Measurements from ENCODE around the gene LMF2. TPM values are rescaled to one million over a fixed set of nuclear protein-coding genes. Genes with fewer than 3 reads are reported as not detected.

LMF2 gene
- total RNA-seq, 2 experiments from 2014 or later, result 107 to 114 TPM

- Mint-ChIP-seq H3K27ac (peak overlapping the region; percentile 81), H3K4me3 (peak overlapping the region; percentile 85), H3K27me3 (no peaks in the 10 kb centered on the region), H3K4me1 (ENCODE audit: low read depth) (peaks cover 45% of the 10 kb centered on the region), H3K9me3 (no peaks in the 10 kb centered on the region), H3K36me3 (ENCODE audit: low read depth) (peaks cover 11% of the 10 kb centered on the region)
- Histone ChIP-seq H3K27me3 (ENCODE audit: control insufficient read depth in 1 of 2, insufficient read depth in 2 of 2, low read length in 2 of 2) (no peaks in the 10 kb centered on the region), H3K36me3 (ENCODE audit: insufficient read depth, low read length) (peaks cover 12% of the 10 kb centered on the region), H3K27ac (ENCODE audit: low read depth in 1 of 2, low read length in 2 of 2) (no peak overlapping the region), H3K9me3 (ENCODE audit: control insufficient read depth in 1 of 2, insufficient read depth in 1 of 2, low read length in 2 of 2) (no peaks in the 10 kb centered on the region), H3K4me3 (ENCODE audit: low read length) (peak overlapping the region; percentile 58), H3K4me1 (ENCODE audit: insufficient read depth, low read length) (peaks cover 44% of the 10 kb centered on the region)
- POLR2A ChIA-PET, result interaction anchor here (1.3 kb wide), 1 partner anchor 32 kb away, joined by 4 read pairs; the partner anchor contains the start of genes LMF2 and NCAPH2
- ATAC-seq (ENCODE audit: poor library complexity) (no peak), DNase-seq (peak in 1 of 14 experiments; percentile 33)
- CTCF ChIA-PET, result interaction anchor here (1.0 to 1.5 kb wide), 2 partner anchors 50 to 133 kb away, joined by 3 to 4 read pairs; partner anchors contain the start of gene SCO2
- TF ChIP-seq, protein P1, sequence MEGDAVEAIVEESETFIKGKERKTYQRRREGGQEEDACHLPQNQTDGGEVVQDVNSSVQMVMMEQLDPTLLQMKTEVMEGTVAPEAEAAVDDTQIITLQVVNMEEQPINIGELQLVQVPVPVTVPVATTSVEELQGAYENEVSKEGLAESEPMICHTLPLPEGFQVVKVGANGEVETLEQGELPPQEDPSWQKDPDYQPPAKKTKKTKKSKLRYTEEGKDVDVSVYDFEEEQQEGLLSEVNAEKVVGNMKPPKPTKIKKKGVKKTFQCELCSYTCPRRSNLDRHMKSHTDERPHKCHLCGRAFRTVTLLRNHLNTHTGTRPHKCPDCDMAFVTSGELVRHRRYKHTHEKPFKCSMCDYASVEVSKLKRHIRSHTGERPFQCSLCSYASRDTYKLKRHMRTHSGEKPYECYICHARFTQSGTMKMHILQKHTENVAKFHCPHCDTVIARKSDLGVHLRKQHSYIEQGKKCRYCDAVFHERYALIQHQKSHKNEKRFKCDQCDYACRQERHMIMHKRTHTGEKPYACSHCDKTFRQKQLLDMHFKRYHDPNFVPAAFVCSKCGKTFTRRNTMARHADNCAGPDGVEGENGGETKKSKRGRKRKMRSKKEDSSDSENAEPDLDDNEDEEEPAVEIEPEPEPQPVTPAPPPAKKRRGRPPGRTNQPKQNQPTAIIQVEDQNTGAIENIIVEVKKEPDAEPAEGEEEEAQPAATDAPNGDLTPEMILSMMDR (IDR thresholded peaks at IDR 0.05), result no peak
- intact Hi-C loops (cut with DNase I, micrococcal nuclease), result loop anchor here in 1 of 2 experiments (2.0 kb wide), 1 partner anchor 31 kb away; the partner anchor contains the start of gene LMF2
Measured at GRCh38 chr22:50475652-50476002, 31.9 kb downstream of the LMF2 start.

GRCh38 chr22:50474710-50475651 lies 32.5 kb downstream of the LMF2 start, which contains the start of gene SBF1:
Gene SBF1 (minus strand): TSS chr22:50475035. CDS start chr22:50474840, 195 bp downstream.
- Mint-ChIP-seq H3K27ac (peak within 1 kb of the TSS; percentile 94), H3K4me3 (peak within 1 kb of the TSS; percentile 92), H3K27me3 (no peaks in the 10 kb centered on the region), H3K36me3 (ENCODE audit: low read depth) (peaks cover 15% of the 10 kb centered on the region), H3K9me3 (no peaks in the 10 kb centered on the region), H3K4me1 (ENCODE audit: low read depth) (peaks cover 47% of the 10 kb centered on the region)
- Histone ChIP-seq H3K27ac (ENCODE audit: low read depth in 1 of 2, low read length in 2 of 2) (peak within 1 kb of the TSS; percentile 40 to 94), H3K27me3 (ENCODE audit: control insufficient read depth in 1 of 2, insufficient read depth in 2 of 2, low read length in 2 of 2) (no peaks in the 10 kb centered on the region), H3K9me3 (ENCODE audit: control insufficient read depth in 1 of 2, insufficient read depth in 1 of 2, low read length in 2 of 2) (no peaks in the 10 kb centered on the region), H3K36me3 (ENCODE audit: insufficient read depth, low read length) (peaks cover 12% of the 10 kb centered on the region), H3K4me1 (ENCODE audit: insufficient read depth, low read length) (peaks cover 50% of the 10 kb centered on the region), H3K4me3 (ENCODE audit: low read length) (peak within 1 kb of the TSS; percentile 80)
- POLR2A ChIA-PET, result interaction anchor here (0.8 to 1.3 kb wide), 2 partner anchors 33 to 146 kb away, joined by 4 read pairs; partner anchors contain the start of genes LMF2 and NCAPH2
- TF ChIP-seq, protein P1 (IDR thresholded peaks at IDR 0.05), result no peak
- ATAC-seq (ENCODE audit: poor library complexity) (peak; percentile 64), DNase-seq (peak; percentile 73 to 95 (median 86))
- CTCF ChIA-PET, result interaction anchor here (0.7 to 1.5 kb wide), 3 partner anchors 23 to 133 kb away, joined by 3 to 4 read pairs (median 3); partner anchors contain the start of gene SCO2
- intact Hi-C loops (cut with DNase I, micrococcal nuclease), result loop anchor here in 1 of 2 experiments (5.0 kb wide), 2 partner anchors 32 to 52 kb away; partner anchors contain the start of genes LMF2, NCAPH2 and SCO2
